Colonic mucosa (tissue), 4 donors: ENCODE results near the gene PRKAR2B. TPM values are rescaled to one million over a fixed set of nuclear protein-coding genes. Genes with fewer than 3 reads are reported as not detected.

Experiments
- DNase-seq: peaks from one replicate; pipeline ENCODE4 v3.0.0-alpha.2; 2020
- H3K27ac ChIP-seq: fragments of 200-600 bp; one replicate; pipeline ENCODE4 v1.8.0; 2021
- H3K27me3 ChIP-seq: fragments of 200-600 bp; one replicate; pipeline ENCODE4 v1.8.0; 2021
- H3K36me3 ChIP-seq: fragments of 200-600 bp; one replicate; pipeline ENCODE4 v1.8.0; 2021
- H3K4me1 ChIP-seq: fragments of 200-600 bp; one replicate; pipeline ENCODE4 v1.8.0; 2021; ENCODE audit warnings: mild to moderate bottlenecking
- H3K4me3 ChIP-seq: fragments of 200-600 bp; one replicate; pipeline ENCODE4 v1.8.0; 2021
- H3K9ac ChIP-seq, 2 donors: one replicate each; pipeline ENCODE4 v1.7.0; 2013; ENCODE audit warnings: control low read depth in 2 of 2, low read depth in 2 of 2, low read length in 2 of 2
- H3K9me3 ChIP-seq: fragments of 200-600 bp; one replicate; pipeline ENCODE4 v1.8.0; 2021
- CTCF ChIP-seq: fragments of 200-600 bp; IDR thresholded peaks from one replicate; pipeline ENCODE4 v1.8.0; 2022; ENCODE audit warnings: antibody characterized with exemption, mild to moderate bottlenecking
- intact Hi-C: fragments of 100-400 bp; cut with DNase I; formaldehyde crosslinking; loops from one replicate; pipeline ENCODE4 v1.14.1; 2022
- total RNA-seq, 2 donors: library from RNA; stranded (reverse); fragmentation: NEBNext Ultra II Directional in 1 of 2; extraction: Animal tissue kit (Norgen Biotek cat#: 25700) in 1 of 2; gene quantifications; one replicate each; pipeline ENCODE4 v1.2.1, GENCODE V29; 2021
- donor health status: healthy.
- donor health status: DM: no; HTN: no; CAD: no.
- donor health status: DM: no; HTN: no; CAD: no.

Gene PRKAR2B
- total RNA-seq, 2 donors from 2014 or later, result 9.3 to 11.7 TPM

DNA sequence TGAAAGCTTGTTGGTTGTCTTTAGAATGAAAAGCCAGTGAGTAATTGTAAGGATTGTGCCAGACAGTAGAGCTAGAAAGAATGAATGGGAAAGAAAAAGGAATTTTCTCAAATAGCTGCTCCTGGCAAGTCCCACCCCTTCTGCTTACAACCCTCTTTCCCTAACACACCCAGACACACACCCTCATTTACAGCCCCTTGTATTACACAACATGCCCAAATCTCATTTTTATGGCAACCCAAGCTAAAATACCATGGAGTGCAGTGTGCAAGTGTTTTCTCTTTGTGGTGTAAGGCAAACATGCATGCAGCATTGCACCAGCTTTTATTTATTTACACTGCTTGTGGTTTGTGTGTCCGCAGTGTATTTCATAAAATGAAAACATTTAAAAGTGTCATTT lies 1.5 kb downstream of the PRKAR2B start:
- Histone ChIP-seq H3K27me3 (no peaks in the 10 kb centered on the region), H3K27ac (no peak overlapping the region), H3K4me1 (peaks cover 4% of the 10 kb centered on the region), H3K4me3 (peak overlapping the region; percentile 72), H3K9me3 (no peaks in the 10 kb centered on the region), H3K36me3 (no peaks in the 10 kb centered on the region), H3K9ac (no peak overlapping the region)
- peak; percentile 62 for DNase-seq
- intact Hi-C loops, result no loop called here
- no peak for TF ChIP-seq CTCF

- DNase-seq, result no peak
- H3K4me3 ChIP-seq, result no peak overlapping the region
Measured at GRCh38 chr7:107046491-107047259, 2.2 kb downstream of the PRKAR2B start.

DNA sequence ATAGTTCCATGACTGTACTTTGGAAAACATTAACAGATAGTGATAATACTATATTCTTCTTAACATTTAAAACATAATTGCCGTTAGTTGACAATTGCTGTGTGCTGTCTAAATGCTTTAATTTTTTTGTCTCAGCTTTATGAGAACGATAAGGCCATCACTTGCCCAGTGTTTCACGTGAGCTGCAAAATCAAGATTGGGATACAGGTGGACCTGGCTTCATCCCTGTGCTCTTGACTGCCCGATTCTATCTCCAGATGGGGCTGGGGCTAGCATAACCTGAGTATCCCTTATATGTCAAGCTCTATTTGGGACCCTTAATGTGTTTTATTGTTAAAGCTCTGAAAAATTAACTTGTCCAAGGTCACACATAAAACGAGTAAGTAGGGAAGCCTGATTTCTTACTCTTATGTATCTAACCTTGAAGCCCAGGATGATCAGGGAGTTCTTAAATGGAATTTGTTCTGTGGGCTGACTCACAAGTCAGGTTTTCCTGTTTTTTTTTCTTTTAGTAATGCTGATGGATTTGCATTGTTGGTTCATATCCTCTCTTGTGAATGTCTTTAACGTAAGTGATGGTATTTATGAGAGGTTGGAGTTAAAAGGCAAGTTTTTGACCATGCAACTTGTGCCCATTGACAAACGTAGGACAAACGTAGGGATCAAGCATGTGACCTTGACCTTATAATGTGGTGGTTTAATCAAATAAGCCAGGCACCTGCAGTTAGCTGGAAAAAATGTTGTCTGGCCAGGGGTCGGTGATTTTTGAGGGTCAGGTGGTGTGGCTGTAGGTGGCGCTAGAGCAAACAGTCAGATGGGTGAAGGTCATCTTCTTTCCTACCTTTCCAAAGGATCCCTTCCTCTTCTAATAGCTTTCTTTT lies 3.6 kb downstream of the PRKAR2B start:
- H3K27ac ChIP-seq, result no peak overlapping the region
- no peak for DNase-seq
- no peaks in the 10 kb centered on the region for H3K36me3 ChIP-seq
- TF ChIP-seq CTCF, result no peak
- no peak overlapping the region for H3K4me3 ChIP-seq
- no peaks in the 10 kb centered on the region for H3K9me3 ChIP-seq
- H3K9ac ChIP-seq, result no peak overlapping the region
- intact Hi-C loops, result no loop called here
- H3K4me1 ChIP-seq, result peaks cover 4% of the 10 kb centered on the region
- no peaks in the 10 kb centered on the region for H3K27me3 ChIP-seq

More at GRCh38 chr7:107046491-107047259, 2.2 kb downstream of the PRKAR2B start:
- peaks cover 4% of the 10 kb centered on the region for H3K4me1 ChIP-seq
- no peak for TF ChIP-seq CTCF
- H3K27ac ChIP-seq, result no peak overlapping the region
- no peaks in the 10 kb centered on the region for H3K9me3 ChIP-seq
- intact Hi-C loops, result no loop called here
- no peak overlapping the region for H3K9ac ChIP-seq
- no peaks in the 10 kb centered on the region for H3K27me3 ChIP-seq
- no peaks in the 10 kb centered on the region for H3K36me3 ChIP-seq

- no peak for TF ChIP-seq CTCF
- H3K9ac ChIP-seq, result no peak overlapping the region
- peaks cover 4% of the 10 kb centered on the region for H3K4me1 ChIP-seq
- H3K27me3 ChIP-seq, result no peaks in the 10 kb centered on the region
- intact Hi-C loops, result no loop called here
- H3K4me3 ChIP-seq, result no peak overlapping the region
- DNase-seq, result no peak
- no peaks in the 10 kb centered on the region for H3K9me3 ChIP-seq
- H3K27ac ChIP-seq, result no peak overlapping the region
- H3K36me3 ChIP-seq, result no peaks in the 10 kb centered on the region
Measured at GRCh38 chr7:107048783-107049418, 4.4 kb downstream of the PRKAR2B start.

DNA sequence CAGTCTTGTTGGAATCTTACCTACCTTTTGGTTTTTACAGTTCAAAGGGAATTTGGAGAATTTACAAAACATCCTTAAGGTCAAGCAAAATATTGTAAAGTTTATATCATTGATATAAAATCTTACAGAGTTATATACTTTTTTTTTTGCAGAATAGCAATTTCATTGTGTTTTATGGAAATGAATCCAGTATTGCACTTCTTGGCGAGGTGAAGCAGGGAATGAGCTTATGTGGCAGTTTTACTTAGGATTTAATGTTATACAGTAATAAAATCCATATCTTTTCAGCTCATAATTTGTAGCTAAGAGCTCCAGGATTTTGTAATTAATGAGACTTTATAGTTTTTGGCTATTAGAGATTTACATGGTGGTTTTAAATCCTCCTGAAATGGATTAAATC lies 5.0 kb downstream of the PRKAR2B start:
- DNase-seq, result no peak
- intact Hi-C loops, result no loop called here
- H3K27ac ChIP-seq, result no peak overlapping the region

More for the DNA sequence above, 5.0 kb downstream of the PRKAR2B start:
- no peak overlapping the region for H3K9ac ChIP-seq
- no peak overlapping the region for H3K4me3 ChIP-seq
- no peaks in the 10 kb centered on the region for H3K27me3 ChIP-seq
- no peaks in the 10 kb centered on the region for H3K9me3 ChIP-seq
- peaks cover 4% of the 10 kb centered on the region for H3K4me1 ChIP-seq
- no peaks in the 10 kb centered on the region for H3K36me3 ChIP-seq
- no peak for TF ChIP-seq CTCF
